GM18520 (cell line): ENCODE data around the gene CBARP.
A peak's percentile ranks its signal among the peaks of the same experiment; 100 is the strongest.

Source experiments
- ATAC-seq: cut with Tn5 transposase; IDR thresholded peaks from one replicate; pipeline ENCODE4 v1.9.1; 2021; ENCODE audit not compliant: unreplicated experiment

The CBARP gene

DNA sequence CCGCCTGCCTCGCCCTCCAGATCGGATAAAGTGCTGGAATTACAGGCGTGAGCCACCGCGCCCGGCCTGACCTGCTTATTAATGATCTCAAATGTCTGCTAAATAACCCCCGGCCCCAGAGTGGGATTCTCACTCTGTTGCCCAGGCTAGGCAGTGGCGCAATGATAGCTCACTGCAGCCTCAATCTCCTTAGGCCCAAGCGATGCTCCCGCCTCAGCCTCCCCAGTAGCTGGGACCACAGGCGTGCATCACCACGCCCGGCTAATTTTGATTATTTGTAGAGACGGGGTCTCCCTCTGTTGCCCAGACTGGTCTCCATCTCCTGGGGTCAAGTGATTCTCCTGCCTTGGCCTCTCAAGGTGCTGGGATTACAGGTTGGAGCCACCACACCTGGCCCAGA is 3.1 kb upstream of the CBARP start:
- ATAC-seq, result no peak

- ATAC-seq, result peak; percentile 28
Measured at GRCh38 chr19:1239796-1240737, 2.3 kb upstream of the CBARP start.

DNA sequence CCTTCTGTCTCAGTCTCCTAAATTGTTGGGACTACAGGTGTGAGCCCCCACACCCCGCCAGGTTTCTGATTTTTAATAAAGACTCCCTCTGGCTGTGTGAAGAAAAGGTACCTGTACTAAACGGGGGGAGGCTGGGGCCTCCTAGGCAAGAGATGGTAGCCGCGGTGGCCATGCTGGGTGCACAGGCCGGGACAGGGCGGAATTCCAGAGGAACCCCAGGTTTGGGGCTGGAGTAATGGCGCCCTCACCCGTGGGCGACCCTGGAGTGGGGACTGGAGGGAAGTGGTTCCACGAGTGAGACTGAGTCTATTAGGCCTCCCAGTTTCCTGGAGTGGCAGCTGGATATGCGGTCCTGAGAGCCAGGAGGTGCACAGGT is 1.6 kb upstream of the CBARP start:
- no peak for ATAC-seq

DNA sequence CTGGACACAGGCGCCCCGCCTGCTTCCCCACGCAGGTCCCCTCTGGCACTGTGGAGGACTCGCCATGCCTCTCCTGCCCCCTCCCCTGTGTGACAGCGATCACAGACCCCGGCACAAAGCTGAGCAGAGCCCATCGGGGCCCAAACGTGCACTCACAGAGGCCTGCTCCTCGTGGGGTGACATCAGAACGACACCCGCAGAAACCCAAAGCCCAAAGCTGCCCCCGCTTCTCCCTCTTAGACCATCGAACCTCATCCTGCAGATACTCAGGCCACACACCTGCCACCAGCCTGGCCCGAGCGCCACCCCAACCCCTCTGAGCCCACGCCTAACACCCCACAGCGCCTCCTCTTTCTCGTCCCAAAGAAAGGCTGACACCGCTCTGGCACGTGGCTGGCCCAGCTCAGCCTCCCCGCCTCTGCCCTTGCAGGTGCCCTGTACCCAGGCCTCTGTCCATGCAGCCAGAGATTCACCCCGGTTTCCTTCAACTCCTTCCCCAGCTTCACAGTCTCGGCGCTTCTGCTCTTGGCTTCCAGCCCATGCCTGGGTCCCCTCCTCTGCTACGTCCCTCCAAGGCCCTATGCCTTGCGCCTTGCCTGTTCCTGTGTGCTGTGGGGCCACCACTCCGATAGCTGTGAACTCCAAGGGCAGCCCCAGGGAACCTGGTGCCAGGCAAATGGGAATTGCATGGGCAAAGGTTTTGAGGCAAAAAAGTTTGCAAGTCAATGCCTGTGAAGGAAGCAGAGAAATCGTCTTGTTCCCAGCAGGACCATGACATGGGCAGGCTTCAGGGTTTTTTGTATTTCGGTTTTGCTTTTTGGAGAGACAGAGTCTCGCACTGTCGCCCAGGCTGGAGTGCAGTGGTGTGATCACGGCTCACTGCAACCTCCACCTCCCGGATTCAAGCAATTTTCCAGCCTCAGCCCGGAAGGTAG is 831 bp upstream of the CBARP start:
- no peak for ATAC-seq

- ATAC-seq, result no peak
Measured at GRCh38 chr19:1237027-1237659, 662 bp downstream of the CBARP start.

GRCh38 chr19:1236576-1236975 is 1.2 kb downstream of the CBARP start:
- ATAC-seq, result no peak

- ATAC-seq, result no peak
Measured at GRCh38 chr19:1235625-1236538, 1.9 kb downstream of the CBARP start.

DNA sequence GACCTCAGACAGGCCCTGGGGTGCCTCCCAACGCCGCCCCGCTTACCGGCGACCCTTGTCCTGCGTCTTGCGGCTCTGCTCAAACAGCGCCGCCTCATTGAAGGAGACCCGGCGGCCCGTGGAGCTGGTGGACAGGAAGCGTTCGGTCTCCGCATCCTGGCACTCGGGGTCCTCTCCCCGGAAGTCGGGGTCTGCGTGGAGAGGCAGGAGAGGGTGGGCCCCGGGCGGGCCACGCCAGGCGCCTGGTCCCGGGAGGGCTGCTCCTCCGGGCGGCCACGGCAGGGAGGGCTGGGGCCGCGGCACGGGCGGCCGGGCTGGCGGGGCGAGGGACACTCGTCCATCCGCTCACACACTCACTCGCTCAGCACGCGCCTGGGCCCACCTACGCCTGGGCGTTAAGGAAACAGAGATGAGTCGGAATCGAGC is 2.8 kb downstream of the CBARP start:
- ATAC-seq, result no peak

GRCh38 chr19:1234051-1234954 is 3.5 kb downstream of the CBARP start:
- ATAC-seq, result no peak

DNA sequence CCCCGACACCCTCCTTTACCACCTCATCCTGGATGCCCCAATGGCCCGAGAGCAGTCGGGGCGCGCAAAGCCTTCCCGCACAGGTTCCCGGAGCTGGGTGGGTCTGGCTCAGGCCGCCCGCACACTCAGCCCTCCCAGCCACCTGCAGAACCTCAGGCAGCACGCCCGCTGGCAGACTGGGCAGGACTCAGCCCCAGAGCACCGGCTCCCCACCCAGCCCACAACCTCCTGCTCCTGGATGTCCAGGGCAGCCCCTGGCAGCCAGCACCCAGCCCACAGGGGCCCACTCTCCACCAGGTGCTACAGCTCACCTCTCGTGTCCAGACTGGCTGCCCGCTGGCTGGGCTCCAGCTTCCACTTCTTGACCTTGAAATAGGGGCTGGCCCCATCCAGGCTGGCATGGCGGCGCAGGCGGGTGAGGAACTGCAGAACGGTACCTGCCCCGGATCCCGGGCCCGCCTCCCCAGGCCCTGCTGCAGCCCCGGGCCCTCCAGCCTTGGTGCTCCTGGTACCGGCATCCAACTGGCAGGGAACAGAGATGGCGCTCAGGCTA is 4.6 kb downstream of the CBARP start:
- ATAC-seq, result no peak

GRCh38 chr19:1232652-1233072 is 5.1 kb downstream of the CBARP start:
- no peak for ATAC-seq

GRCh38 chr19:1231729-1232637 is 5.8 kb downstream of the CBARP start:
- ATAC-seq, result no peak

DNA sequence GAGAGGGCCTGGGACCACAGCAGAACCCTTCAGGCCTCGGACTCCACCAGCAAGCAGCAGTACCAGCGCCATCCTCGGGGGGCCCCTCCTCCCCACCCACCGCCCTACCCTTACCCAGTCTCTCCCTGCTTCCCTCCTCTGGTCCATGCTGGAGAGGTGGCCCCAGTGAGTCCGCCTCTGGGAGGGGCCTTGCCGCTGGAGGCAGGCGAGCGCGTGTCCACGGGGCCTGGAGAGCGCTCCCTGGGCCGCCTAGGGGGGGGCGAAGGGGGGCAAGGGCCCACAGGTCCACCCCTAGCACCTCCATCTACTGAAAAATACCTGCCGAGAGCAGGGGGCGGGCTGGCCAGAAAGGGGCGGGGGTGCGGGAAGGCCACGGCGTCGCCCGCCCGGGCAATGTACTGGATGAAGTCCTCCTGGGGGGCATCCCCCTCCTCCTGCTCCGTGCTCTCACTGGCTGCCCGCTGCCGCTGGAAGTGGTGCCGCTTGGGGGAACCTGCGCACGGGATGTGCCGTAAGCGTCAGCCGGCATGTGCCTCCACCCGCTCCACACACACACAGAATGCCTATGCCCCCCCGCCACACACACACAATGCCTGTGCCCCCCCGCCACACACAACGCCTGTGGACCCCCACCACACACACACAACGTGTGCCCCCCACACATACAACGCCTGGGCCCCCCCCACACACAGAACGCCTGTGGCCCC is 6.9 kb downstream of the CBARP start:
- ATAC-seq, result no peak

GRCh38 chr19:1229924-1230782 is 7.7 kb downstream of the CBARP start:
- no peak for ATAC-seq

DNA sequence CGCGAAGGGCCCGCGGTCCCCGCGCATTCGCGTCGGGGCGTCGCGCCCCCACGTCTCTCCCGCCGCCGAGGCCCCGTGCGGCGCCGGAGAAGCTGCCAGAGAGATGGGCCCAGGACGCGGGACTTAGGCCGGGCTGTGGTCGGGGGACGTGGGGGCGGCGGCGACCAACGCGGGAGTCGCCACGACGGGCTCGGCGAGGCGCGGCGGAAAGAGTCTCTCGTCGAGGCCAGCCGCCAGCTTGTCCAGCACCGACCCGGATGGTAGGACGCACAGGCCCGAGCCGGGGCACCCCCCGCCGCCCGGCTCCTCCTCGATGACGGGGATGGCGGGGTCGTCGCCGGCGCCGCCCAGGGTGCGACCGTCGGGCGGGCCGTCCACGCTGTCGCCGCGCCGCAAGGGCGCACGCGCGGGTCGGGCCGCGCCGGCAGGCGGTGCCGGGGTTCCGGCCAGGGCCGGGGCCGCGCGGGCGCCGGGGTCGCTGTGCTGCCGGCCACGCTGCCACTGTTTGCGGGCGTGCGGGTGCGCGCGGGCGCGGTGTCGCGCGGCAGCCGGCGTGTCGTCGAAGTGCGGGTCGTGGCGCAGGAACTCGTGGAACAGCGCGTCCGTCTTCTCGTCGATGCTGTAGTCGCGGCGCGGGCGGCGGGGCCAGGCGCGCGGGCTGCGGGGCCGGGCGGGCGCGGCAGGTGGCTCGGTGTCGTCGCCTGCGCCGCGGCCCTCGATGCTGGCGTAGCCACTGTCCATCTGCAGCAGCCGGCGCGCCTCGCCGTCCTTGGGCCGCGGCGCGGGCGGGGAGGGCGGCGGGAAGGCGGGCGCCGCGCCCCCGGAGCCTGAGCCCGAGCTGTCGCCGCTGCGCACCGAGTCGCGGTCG is 8.5 kb downstream of the CBARP start:
- ATAC-seq, result no peak
